GM18519 (cell line): ENCODE results near the gene CEACAM21.

Experiments used
- ATAC-seq: cut with Tn5 transposase; IDR thresholded peaks from one replicate; pipeline ENCODE4 v1.9.1; 2021; ENCODE audit warnings: mild to moderate bottlenecking, moderate library complexity; ENCODE audit not compliant: unreplicated experiment, low FRiP score

The CEACAM21 gene

GRCh38 chr19:41575998-41576397, at the start of gene CEACAM21:
Gene CEACAM21 (plus strand): TSS chr19:41576166. CDS start chr19:41576275, 109 bp downstream.
- no peak for ATAC-seq

- no peak for ATAC-seq
Observed at GRCh38 chr19:41527089-41527488, 48.9 kb upstream of the CEACAM21 start.

DNA sequence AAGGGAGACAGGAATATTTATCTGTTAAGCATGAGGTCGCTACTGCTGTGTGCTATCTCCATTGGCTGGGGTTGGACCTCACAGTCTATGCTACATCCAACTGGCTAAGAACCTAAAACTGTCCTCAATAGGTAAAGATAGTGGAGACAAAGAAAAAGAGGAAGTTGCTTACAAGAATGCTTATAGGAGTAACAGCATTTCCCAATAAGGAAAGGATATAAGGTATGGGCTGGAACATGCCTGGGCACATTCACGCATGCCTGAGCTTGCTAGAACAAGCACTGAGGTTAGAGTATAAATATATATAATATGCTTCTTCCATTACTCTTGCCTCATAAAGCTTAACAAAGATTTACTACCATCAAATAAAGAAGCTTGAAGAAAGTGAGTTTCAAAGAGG, 47.9 kb upstream of the CEACAM21 start:
- ATAC-seq = no peak

DNA sequence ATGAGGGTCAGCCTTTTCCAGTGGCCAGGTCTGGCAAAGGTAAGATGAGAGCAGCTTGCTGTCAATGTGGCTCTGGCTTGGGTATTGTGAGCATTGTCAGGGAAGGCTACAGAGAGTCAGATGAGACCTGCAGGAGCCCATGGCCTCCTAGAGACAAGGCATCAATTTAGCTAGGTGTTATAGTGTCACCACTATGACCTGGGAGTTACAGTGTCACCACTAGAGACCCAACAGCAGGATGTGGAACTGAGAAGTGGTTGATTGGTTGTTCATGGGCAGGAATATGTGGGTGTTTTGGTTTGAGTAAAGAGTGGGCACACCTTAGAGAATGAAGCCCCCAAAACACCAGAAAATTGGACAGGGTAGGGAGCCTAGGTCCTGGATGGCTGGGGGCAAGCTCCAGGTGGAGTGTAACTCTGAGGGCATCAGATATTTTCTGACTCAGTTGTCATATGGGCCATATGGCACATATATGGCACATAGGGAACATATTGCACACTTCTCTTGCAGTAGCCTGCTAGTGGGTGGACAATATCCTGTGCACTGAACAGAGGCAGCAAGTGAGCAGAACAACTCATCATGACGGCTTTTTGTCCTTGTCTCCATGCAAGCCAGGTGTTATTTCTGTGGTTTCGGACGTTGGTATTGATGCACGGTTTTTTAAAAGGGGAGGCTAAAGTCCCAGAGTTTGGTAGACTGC, 46.3 kb upstream of the CEACAM21 start:
- ATAC-seq = no peak

DNA sequence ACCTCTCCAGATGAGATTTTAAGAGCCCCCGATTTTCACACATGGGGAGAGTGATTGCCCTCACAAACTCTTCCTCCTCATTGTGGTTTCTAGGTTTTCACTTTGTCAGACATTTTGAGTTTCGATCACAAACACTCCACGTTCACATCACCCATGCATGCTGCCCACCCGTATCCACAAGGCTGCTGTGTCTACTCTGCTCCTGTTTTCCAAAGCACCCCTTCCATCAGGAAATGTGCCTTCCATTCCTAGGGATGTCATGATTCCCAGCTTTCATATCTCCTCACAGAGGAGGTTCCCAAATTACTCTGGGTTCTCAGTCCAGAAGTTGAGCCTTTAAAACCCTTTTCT, 45.8 kb upstream of the CEACAM21 start:
- no peak for ATAC-seq

DNA sequence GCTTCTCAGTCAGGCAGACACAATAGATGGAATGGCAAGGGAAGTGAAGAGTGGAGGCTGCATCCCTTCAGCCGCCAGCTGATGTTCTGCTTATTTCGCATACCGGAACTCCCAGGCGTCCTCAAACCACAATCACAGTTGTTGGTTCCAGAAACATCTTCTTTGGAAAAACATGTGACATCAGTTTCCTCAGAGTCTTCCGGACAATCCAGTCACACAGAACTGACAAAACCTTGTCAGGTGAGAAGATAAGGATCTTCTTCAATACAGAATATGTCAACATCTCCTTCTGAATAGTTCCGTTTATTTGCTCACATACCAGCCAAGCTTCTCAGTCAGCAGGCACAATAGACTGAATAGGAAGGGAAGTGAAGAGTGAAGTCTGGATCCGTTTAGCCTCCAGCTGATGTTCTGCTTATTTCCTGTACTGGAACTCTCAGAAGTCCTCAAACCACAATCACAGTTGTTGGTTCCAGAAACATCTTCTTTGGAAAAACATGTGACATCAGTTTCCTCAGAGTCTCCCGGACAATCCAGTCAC, 45.1 kb upstream of the CEACAM21 start:
- ATAC-seq = no peak

- no peak for ATAC-seq
Observed at GRCh38 chr19:41531438-41532311, 44.3 kb upstream of the CEACAM21 start.

DNA sequence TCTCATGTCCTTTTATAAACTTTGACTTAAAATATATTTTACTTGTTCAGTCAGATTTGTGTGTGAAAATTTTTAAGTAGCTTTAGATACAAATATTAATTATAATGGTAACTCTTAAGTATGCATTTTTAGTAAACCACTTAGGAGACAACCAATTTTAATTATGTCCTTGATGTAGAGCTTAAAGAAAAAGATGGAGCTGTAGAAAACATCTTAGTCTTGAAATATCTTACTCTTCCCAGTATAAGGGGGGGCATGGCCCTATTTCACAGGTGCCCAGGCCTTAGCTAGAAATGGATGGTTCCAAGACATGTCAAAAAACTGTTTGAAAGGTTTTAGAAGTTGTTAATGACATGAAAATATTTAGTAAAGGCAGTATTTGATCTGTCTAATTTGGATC, 43.4 kb upstream of the CEACAM21 start:
- ATAC-seq = no peak

DNA sequence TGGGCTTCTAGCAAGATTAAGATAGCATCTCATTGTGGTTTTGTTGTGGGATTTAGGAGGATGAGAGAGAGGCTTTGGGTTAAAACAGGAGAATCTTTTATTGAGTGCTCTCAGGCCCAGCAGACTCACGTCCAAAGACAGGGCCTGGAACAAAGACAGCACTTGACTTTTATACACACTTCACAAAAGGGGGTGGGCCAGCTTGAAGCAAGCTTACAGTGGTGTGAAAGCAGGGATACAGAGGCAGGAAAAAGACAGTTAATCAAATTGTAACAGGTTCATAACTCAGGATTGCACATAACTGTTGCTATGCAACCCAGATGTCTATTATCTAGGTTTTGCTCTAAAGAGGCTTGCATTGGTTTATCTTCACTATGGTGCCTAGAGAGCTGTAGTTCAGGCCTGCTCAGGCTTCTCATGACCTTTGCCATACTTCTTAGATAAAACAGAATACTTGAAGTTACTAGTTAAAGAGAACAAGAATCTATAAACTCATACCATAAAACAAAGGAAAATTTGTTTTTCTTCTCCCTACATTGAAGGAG, 42.2 kb upstream of the CEACAM21 start:
- no peak for ATAC-seq

DNA sequence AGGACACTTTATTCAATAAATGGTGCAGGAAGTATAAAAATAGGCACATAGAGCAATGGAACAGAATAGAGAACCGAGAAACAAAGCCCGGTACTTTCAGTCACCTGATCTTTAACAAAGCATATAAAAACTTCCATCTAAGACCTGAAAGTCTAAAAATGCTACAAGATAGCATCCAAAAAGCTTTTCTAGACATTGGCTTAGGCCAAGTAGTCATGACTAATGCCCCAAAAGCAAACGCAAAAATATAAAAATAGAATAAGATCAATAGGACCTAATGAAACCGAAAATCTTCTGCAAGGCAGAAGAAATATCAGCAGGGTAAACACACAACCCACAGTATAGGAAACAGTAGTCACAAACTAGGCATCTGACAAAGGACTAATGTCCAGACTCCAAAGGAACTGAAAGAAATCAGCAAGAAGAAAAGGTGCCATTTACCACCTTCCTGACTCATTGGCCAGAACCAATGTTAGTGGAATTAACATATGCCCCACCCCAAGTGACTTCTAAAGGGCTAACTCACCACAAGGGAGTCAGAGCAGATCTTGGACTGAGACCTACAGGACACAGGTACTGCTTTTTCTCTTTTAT, 40.8 kb upstream of the CEACAM21 start:
- ATAC-seq = peak; percentile 67

DNA sequence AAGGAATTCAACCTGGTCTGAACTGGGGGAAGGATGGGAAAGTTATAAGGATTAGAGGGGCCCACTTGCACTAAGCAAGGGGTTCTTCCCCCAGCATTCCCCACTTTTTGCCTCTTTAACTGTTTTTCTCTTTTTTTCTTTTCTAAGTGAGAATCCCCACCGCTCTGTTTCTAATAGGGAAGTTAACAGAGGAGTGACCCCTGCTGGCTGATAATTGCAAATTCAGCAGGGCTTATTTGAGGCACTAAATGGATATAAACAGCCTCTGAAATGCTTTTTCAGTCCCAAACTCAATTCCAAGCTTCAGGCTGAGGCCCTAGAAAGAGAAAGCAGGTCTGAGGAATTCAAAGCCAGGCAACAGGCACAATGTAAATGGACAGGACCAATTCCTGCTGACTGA, 38.2 kb upstream of the CEACAM21 start:
- no peak for ATAC-seq

GRCh38 chr19:41540041-41540695, 35.8 kb upstream of the CEACAM21 start:
- no peak for ATAC-seq

- ATAC-seq = no peak
Observed at GRCh38 chr19:41541990-41542584, 33.9 kb upstream of the CEACAM21 start.

GRCh38 chr19:41542622-41543021, 33.3 kb upstream of the CEACAM21 start:
- no peak for ATAC-seq

- no peak for ATAC-seq
Observed at GRCh38 chr19:41543582-41543981, 32.4 kb upstream of the CEACAM21 start.

DNA sequence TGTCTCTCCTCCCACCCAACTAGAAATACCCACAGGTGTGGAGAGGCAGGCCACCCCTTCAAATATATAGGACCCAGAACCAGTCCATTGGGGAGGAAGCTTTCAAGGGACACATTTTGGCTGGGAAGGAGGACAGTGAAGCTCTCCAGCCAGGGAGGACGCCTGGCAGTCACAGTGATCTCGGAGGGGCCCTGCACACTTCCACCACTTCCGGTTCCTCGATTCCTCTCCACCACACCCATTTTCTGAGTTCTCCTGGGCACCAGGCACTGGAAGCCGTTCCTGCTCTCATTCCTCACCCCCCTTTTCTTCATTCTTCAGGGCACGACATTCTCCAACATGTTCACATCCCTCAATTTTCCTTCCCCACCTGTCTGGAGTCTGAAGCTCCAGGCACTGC, 30.4 kb upstream of the CEACAM21 start:
- ATAC-seq = no peak

DNA sequence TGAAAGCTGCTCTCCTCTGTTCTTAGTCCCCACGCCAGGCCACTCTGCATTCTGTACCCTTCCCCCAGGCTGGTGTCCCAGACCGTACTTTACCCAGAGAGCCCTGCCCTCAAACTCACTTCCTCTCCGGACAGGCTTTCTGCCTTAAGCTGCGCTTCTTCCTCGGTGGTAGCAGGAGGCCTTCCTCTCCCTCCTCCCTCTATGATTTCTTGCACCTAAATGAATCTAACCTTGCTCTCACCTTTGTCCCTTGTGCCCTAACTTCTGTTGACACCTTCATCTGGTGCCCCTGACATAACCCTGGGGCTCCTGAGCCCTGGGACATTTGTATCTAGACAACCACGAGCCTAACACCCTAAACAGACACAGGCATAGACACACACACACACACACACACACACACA, 29.6 kb upstream of the CEACAM21 start:
- ATAC-seq = no peak

- no peak for ATAC-seq
Observed at GRCh38 chr19:41546961-41547360, 29.0 kb upstream of the CEACAM21 start.

DNA sequence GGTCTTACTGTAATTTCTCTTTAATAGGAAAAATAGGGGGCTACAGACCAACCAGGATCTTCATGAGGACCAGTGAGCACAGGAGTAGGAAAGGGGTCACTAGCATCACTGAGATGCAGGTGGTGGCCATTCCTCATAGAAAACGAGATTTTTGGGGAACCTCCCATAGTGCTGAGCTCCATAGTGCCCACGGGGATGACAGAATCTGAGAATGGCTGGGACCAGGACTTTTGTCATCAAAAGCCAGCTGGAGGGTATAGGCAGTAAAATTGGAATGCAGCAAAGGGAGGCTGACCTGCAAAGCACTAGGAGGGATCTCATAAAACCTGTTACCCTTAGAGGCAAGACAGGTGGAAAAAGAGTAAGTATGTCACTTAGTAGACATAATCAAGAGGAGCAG, 28.4 kb upstream of the CEACAM21 start:
- no peak for ATAC-seq

DNA sequence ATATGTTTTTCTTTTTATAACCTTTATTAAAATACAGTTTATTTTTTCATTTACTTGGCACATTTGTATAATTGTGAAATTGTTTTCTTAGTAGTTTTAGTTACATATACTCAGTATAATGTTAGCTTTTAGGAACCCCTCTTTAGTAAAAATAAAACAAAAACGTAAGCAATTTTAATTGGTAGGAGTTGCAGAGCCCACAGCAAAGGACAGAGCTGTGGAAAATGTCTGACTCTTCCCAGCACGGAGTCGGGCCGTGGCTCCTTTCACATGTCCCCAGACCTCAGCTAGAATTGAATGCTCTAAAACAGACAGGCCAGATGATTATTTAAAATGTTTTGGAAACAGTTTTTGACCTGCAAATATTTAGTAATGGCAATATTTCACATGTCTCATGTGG, 27.9 kb upstream of the CEACAM21 start:
- no peak for ATAC-seq
